Activated CD8-positive, alpha-beta memory T cell treated with anti-CD3 and anti-CD28 coated beads, Interleukin-2, amount 50 U/mL, for 48 hours (primary cell): ENCODE measurements around the gene TRIM39.
"Not testable (repeated sequence)": the region's sequence is repeated elsewhere in the genome, so short reads cannot be mapped to it uniquely, and the experiment has no call there.

Source experiments
- DNase-seq: peaks from one replicate; pipeline ENCODE4 v3.0.0-alpha.2; 2020

The TRIM39 gene

DNA sequence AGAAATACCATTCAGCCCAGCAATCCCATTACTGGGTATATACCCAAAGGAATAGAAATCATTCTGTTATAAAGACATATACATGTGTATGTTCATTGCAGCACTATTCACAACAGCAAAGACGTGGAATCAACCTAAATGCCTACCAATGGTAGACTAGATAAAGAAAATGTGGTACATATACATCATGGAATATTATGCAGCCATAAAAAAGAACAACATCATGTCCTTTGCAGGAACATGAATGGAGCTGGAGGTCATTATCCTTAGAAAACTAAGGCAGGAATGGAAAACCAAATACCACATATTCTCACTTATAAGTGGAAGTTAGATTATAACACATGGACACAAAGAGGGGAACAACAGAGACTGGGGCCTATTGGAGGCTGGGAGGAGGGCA is 42.6 kb downstream of the TRIM39 start:
- DNase-seq, result not testable (repeated sequence)

GRCh38 chr6:30378290-30378937 is 51.7 kb downstream of the TRIM39 start:
- DNase-seq, result no peak

DNA sequence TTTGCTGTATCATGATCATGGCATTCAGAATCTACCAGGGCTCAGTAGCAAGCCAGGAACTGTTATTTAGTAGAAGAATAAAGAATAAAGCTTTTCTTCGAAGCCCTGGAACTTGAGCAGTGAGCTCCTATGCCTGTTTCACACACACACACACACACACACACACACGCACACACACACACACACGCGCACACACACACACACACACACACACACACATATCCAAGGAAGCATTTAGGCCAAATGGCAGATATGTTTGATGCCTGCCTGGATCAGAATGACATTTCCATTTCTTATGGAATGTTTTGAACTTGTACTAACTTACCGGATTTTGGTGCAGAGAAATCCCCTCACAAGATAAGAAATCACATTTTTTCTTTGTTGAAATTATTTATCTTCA is 53.7 kb downstream of the TRIM39 start:
- DNase-seq, result no peak

DNA sequence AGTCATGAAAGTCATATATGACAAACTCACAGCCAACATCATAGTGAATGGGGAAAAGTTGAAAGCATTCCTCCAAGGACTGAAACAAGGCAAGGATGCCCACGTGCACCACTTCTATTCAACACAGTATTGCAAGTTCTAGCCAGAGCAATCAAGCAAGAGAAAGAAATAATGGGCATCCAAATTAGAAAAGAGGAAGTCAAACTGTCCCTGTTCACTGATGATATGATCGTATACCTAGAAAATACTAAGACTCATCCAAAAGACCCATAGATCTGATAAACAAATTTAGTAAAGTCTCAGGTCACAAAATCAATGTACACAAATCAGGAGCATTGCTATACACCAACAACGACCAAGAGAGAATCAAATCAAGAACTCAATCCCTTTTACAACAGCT is 59.4 kb downstream of the TRIM39 start:
- DNase-seq, result no peak

DNA sequence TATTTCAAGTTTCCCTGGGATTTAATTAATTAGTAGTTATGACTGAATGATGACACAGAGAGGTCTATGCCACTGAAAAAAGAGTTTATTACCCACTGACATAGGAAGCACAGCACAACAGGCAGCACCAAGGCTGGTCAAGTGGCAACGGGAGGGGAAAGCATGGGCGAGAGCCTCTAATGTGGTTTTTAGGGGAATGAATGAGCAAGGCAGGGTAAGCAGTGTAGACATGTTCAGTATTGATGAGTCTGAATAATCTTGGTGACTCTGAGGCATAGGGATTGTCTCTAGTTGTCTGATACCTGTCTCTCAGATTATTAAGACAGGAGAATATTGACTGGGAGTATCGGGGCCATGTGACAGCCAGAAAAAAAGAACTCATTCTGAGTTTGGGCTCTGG is 64.5 kb downstream of the TRIM39 start:
- no peak for DNase-seq
